ENCODE measurements around the gene NLRP4.

NLRP4 gene, protein sequence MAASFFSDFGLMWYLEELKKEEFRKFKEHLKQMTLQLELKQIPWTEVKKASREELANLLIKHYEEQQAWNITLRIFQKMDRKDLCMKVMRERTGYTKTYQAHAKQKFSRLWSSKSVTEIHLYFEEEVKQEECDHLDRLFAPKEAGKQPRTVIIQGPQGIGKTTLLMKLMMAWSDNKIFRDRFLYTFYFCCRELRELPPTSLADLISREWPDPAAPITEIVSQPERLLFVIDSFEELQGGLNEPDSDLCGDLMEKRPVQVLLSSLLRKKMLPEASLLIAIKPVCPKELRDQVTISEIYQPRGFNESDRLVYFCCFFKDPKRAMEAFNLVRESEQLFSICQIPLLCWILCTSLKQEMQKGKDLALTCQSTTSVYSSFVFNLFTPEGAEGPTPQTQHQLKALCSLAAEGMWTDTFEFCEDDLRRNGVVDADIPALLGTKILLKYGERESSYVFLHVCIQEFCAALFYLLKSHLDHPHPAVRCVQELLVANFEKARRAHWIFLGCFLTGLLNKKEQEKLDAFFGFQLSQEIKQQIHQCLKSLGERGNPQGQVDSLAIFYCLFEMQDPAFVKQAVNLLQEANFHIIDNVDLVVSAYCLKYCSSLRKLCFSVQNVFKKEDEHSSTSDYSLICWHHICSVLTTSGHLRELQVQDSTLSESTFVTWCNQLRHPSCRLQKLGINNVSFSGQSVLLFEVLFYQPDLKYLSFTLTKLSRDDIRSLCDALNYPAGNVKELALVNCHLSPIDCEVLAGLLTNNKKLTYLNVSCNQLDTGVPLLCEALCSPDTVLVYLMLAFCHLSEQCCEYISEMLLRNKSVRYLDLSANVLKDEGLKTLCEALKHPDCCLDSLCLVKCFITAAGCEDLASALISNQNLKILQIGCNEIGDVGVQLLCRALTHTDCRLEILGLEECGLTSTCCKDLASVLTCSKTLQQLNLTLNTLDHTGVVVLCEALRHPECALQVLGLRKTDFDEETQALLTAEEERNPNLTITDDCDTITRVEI

DNA sequence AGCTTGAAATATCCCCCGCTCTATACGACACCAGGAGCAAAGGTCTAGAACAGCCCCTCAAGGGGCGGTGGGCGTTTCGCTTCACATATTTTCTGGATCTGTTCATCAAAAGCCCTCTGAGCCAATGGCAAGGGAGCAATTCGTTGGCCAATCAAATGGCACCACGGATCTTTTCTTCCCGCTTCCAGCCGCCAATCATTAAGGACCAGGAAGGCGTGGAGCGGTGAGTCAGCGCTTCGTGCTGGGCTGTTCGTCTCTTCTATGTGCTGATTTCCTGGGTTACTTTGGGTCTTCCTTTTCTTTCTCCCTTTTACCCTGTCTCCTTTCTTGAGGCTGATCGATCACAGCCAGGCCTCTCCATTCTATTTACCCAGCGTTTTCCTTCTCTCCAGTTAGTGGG is at the start of gene NLRP4:
Gene NLRP4 (plus strand): TSS at position 201 of the 400 bp plus-strand sequence. CDS start 15,541 bp downstream, outside the sequence.
- DNase-seq = no peak
- in situ Hi-C loops (cut with MboI; ENCODE audit: low pct_unique_long_range_greater_than_20kb, low sequenced_read_pairs) = no loop called here

DNA sequence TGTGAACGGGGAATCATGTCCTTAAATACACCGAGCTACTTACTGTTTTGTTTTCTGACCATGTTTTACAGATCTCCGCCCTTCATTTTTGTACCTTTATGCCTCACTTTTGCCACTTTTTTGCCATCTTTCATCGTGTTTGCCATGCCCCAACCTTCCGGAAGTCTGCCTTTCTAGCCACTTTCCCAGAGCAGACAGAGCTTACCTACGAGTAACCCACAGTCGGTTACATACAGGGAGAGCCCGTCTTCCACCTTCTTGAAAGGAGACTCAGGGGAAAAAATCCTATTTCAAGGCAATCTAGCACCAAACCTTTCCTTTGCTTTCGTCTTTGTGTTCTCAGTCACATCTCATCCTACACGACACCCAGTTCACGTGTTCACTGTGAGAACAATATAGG is 41.3 kb upstream of the NLRP4 start:
- DNase-seq = no peak
- in situ Hi-C loops (cut with MboI; ENCODE audit: low pct_unique_long_range_greater_than_20kb, low sequenced_read_pairs) = no loop called here

DNA sequence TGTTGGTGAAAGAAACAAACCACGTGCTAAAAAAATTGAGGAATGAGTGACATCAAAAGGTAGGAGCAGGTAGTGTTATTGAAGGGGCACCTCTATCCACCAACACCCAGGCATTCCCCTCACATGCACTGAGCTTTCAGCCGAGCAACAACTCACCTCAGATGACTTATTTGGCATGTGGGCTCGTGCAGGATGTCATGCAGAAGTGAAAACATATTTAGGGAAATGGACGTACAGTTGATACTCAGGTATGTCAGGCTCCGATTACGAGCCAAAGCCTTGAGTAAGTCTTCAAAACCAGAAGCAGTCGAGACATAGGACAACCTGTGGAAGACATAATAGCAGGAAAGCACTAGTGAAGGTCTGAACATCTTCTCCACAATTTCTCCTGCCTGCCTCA is 34.9 kb upstream of the NLRP4 start:
- in situ Hi-C loops (cut with MboI; ENCODE audit: low pct_unique_long_range_greater_than_20kb, low sequenced_read_pairs) = no loop called here
- no peak for DNase-seq

DNA sequence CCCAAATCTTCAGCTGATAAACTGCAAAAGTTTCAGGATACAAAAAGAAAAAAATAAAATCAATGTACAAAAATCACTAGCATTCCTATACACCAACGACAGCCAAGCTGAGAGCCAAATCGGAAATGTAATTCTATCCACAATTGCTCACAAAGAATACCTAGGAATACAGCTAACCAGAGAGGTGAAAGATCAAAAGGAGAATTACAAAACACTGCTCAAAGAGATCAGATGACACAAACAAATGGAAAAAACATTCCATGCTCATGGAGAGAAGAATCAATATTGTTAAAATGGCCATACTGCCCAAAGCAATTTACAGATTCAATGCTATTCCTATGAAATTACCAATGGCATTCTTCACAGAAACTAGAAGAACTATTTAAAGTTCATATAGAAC is 34.1 kb upstream of the NLRP4 start:
- in situ Hi-C loops (cut with MboI; ENCODE audit: low pct_unique_long_range_greater_than_20kb, low sequenced_read_pairs) = no loop called here
- no peak for DNase-seq

DNA sequence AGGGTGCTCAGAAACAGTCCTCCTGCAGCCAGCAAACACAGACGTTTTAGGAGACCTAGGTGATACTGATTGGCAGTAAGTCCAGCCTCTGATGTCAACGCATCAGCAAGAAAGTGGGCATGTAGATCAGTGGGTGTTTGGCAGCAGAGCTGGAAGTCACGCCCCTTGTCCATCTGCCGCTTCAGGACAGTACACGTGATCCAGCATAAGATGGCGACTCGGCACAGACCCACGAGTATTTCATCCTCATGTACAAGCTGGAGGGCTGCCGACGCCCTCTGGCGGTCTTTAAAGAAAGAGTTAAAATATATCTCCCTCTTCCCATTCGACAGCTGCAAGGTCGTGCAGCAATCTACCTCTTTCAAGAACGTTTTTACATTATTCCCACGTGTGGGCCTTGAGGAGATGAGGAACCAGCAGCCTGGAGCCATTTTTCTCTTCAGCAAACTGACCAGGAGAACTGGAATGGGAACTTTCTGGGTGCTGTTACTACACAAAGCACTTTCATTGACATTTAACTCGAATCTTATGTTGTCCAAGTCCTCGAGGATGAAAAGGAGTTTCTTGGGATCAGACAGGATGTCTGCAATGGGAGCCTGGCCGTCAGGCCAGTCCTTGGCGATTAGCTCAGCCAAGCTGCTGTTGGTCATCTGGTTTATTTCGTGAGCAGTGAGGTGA is 26.8 kb upstream of the NLRP4 start:
- DNase-seq = peak; percentile 91
- in situ Hi-C loops (cut with MboI; ENCODE audit: low pct_unique_long_range_greater_than_20kb, low sequenced_read_pairs) = no loop called here

DNA sequence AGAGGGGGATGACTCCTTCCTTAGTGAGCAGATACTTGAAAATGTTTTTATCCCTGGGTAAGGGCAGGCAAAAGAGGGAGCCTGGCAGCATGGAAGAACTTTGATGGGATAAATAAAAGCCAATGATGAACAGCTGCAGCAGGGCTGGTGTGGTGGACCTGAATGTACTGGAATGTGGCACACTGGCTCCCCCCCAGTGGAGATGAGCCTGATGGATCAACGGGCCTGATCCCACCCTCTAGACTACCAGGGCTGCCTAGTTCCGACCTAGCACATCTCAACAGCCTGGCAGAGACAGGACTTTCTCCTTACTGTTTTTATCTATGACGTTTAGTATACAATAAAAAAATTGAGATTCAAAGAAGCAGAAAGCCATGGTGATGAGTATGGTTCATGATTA is 25.0 kb upstream of the NLRP4 start:
- no peak for DNase-seq
- in situ Hi-C loops (cut with MboI; ENCODE audit: low pct_unique_long_range_greater_than_20kb, low sequenced_read_pairs) = no loop called here

DNA sequence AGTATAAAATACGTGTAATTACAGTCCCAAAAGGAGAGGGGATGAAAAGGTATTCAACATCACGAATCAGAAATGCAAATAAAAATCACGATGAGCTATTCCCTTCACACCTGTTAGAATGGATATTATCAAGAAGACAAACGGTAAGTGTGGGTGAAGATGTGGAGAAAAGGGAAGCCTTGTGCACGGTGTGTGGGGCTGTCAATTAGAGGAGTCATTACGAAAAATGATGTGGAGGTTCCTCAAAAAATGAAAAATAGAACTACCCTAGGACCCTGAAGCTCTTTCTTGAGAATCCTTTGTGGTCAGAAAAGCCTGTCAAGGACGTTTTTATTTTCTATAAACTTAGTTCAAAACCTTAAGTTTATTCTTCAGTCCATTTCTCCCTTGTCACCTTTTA is 23.9 kb upstream of the NLRP4 start:
- in situ Hi-C loops (cut with MboI; ENCODE audit: low pct_unique_long_range_greater_than_20kb, low sequenced_read_pairs) = no loop called here
- DNase-seq = peak; percentile 4

DNA sequence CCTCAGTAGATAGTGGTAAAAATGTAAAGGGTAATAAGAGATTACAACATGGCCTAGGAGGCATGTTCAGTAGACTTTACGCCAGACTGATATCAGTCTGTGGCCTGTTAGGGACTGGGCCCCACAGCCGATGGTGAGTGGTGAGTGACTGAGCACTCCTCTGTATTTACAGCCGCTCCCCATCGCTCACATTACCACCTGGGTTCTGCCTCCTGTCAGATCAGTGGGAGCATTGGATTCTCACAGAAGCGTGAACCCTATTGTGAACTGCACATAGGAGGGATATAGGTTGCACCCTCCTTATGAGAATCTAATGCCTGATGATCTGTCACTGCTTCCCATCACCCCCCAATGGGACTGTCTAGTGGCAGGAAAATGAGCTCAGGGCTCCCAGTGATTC is 22.4 kb upstream of the NLRP4 start:
- in situ Hi-C loops (cut with MboI; ENCODE audit: low pct_unique_long_range_greater_than_20kb, low sequenced_read_pairs) = no loop called here
- no peak for DNase-seq

DNA sequence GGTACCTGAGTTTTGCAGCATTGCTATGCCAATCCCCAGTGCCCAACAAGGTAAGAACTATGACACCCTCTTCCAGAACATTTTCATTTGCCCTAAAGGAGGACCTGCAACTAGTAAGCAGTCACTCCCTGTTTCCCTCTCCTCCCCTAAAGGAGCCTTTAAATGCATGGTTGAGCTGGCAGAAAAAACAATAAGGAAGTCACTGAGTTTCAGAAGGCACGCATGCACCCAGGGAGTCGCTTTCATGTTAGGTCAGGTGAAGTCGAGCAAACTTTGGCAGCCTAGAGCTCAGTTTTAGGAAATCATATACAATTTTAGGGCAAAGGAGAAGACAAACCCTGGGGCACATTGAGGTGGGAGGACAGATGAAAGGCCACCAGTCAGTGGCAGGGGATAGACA is 16.3 kb upstream of the NLRP4 start:
- in situ Hi-C loops (cut with MboI; ENCODE audit: low pct_unique_long_range_greater_than_20kb, low sequenced_read_pairs) = no loop called here
- DNase-seq = no peak

DNA sequence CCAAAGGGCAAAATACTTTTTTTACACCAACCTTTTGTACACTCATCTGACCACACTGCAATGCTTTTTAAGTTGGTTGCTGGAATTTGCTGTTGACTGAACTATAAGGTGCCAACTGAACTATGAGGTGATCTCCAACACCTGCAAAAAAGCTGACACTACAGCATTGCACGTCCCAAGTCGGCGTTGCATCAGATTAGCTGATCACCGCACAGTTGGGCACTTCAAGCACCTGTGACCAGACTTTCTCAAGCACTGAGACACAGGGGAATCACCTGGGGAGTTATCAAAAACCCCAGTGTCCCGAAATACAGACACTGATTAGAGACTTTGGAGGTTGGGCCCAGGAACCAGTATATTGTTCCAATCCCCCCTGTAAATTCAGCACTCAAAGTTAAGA is 5.7 kb upstream of the NLRP4 start:
- in situ Hi-C loops (cut with MboI; ENCODE audit: low pct_unique_long_range_greater_than_20kb, low sequenced_read_pairs) = no loop called here
- DNase-seq = no peak

DNA sequence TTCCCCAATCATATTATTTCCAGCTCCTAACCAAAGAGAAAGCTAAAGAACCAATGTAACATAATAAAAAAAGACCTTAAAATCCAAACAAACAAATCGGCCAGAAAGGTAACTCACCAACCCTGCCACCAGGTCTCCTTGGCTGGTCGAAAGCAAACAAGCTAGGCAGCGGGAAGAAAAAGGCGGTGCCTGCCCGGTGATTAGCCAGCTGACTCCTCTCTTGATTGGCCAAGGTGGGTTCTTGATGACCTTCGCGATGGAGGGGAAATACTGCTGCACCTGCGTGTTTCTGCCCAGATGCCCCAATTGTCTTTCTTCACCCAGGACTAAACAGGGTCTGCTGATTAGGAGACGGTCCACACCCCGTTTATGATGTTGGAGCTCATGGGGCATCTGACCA is 4.5 kb upstream of the NLRP4 start, which contains the start of gene NLRP11:
Gene NLRP11 (minus strand): TSS at position 154 of the 400 bp plus-strand sequence. CDS start 13,825 bp downstream, outside the sequence.
- in situ Hi-C loops (cut with MboI; ENCODE audit: low pct_unique_long_range_greater_than_20kb, low sequenced_read_pairs) = no loop called here
- DNase-seq = no peak

DNA sequence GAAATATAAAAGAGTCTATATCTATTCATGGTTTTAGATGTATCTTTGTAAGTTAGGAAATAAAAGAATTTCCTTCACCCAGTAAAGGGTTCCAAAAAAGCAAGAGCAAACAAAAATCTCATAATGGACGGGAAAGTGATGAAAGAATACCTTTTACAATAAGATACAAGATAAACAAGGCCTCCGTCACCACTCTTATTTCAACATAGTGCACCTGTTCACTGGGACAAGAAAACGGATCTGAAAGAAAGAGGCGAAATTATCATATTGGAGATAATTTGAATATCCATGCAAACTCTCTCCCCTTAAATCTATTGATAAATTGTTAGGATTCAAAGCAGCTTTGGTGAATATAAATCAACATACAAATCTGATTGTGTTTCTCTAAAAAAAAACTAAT is 3.7 kb upstream of the NLRP4 start:
- in situ Hi-C loops (cut with MboI; ENCODE audit: low pct_unique_long_range_greater_than_20kb, low sequenced_read_pairs) = no loop called here
- no peak for DNase-seq

DNA sequence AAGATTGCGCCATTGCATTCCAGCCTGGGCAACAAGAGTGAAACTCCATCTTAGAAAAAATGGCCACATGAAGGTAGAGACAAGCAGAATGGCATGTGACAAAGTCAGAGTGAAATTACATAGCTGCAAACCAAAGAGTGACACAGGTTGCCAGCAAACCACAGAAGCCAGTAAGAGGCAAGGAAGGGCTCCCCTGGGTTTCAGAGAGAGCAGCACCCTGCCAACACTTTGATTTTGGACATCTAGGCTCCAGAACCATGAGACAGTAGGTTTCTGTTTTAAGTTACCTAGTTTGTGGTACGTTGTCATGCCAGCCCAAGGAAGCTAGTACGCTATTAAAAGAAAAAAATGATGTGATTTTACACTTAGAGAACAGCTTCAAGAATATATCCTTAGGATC is 1.9 kb downstream of the NLRP4 start:
- no peak for DNase-seq
- in situ Hi-C loops (cut with MboI; ENCODE audit: low pct_unique_long_range_greater_than_20kb, low sequenced_read_pairs) = no loop called here

DNA sequence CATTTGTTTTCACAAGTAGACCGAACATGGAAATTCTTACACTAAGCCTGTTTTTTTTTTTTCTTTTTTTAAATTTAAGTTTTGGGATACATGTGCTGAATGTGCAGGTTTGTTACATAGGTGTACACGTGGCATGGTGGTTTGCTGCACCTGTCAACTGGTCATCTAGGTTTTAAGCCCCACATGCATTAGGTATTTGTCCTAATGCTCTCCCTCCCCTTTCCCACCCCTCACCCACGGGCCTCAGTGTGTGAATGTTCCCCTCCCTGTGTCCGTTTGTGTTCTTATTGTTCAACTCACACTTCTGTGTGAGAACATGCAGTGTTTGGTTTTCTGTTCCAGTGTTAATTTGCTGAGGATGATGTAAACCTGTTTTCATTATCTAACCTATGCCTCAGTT is 2.6 kb downstream of the NLRP4 start:
- in situ Hi-C loops (cut with MboI; ENCODE audit: low pct_unique_long_range_greater_than_20kb, low sequenced_read_pairs) = no loop called here
- DNase-seq = no peak

DNA sequence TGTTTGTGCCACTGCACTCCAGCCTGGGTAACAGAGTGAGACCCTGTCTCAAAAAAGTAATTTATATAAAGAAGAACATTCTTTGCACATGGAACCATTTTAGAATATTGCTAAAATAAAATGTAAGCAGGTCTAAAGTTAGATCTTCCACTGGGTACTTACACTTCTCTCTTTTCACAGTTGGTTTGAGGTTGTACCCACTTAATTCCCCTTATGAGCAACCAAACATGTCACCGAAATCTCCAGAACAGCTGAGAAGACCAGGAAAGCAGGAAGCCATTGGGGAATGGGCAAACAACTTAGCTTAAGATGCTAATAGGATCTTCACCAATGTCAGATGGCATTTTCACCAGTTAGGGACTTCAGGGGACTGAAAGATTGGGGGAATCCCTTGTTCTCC is 18.8 kb downstream of the NLRP4 start:
- in situ Hi-C loops (cut with MboI; ENCODE audit: low pct_unique_long_range_greater_than_20kb, low sequenced_read_pairs) = no loop called here
- no peak for DNase-seq

DNA sequence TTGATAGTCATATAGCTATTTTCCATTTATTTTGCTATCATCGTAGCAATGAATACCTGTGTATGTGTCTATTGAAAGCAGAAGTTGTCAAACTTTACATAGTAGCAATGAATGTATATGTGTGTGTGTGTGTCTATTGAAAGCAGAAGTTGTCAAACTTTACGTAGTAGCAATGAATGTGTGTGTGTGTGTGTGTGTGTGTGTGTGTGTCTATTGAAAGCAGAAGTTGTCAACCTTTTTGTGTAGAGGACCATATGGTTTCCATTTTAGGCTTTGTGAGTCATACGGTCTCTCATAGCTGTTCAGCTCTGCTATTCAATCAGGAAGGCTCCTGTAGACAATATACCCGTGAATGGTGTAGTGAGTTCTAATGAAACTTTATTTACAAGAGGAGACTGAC is 20.8 kb downstream of the NLRP4 start:
- no peak for DNase-seq
- in situ Hi-C loops (cut with MboI; ENCODE audit: low pct_unique_long_range_greater_than_20kb, low sequenced_read_pairs) = no loop called here

DNA sequence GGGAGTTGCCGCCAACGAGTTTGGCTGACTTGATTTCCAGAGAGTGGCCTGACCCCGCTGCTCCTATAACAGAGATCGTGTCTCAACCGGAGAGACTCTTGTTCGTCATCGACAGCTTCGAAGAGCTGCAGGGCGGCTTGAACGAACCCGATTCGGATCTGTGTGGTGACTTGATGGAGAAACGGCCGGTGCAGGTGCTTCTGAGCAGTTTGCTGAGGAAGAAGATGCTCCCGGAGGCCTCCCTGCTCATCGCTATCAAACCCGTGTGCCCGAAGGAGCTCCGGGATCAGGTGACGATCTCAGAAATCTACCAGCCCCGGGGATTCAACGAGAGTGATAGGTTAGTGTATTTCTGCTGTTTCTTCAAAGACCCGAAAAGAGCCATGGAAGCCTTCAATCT is 21.6 kb downstream of the NLRP4 start:
- in situ Hi-C loops (cut with MboI; ENCODE audit: low pct_unique_long_range_greater_than_20kb, low sequenced_read_pairs) = no loop called here
- no peak for DNase-seq

DNA sequence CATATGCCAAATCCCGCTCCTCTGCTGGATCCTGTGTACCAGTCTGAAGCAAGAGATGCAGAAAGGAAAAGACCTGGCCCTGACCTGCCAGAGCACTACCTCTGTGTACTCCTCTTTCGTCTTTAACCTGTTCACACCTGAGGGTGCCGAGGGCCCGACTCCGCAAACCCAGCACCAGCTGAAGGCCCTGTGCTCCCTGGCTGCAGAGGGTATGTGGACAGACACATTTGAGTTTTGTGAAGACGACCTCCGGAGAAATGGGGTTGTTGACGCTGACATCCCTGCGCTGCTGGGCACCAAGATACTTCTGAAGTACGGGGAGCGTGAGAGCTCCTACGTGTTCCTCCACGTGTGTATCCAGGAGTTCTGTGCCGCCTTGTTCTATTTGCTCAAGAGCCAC is 22.1 kb downstream of the NLRP4 start:
- DNase-seq = no peak
- in situ Hi-C loops (cut with MboI; ENCODE audit: low pct_unique_long_range_greater_than_20kb, low sequenced_read_pairs) = no loop called here

DNA sequence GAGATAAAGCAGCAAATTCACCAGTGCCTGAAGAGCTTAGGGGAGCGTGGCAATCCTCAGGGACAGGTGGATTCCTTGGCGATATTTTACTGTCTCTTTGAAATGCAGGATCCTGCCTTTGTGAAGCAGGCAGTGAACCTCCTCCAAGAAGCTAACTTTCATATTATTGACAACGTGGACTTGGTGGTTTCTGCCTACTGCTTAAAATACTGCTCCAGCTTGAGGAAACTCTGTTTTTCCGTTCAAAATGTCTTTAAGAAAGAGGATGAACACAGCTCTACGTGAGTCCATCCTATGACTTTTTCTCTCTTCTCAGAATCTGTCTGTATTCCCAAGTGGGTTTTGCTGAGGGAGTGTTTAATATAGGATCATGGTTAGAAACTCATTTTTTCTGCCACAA is 22.6 kb downstream of the NLRP4 start:
- DNase-seq = no peak
- in situ Hi-C loops (cut with MboI; ENCODE audit: low pct_unique_long_range_greater_than_20kb, low sequenced_read_pairs) = no loop called here

DNA sequence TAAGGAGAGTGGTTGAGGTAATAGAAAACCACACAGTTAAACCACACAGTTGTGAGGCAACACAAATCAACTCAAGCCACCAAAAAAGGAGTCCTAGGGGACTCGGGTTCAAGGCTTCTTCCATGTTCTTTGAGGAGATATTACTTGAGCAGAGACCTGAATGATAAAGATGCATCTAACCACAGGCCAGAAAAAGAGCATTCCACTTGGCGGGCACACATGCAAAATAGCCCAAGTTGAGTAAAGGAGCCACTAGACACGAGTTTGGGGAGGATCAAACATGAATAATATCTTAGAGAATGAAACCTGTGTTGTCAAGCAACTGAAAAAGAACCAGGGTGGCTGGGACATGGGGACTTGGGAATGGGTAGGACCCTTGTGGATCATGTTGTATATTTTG is 30.2 kb downstream of the NLRP4 start:
- in situ Hi-C loops (cut with MboI; ENCODE audit: low pct_unique_long_range_greater_than_20kb, low sequenced_read_pairs) = no loop called here
- no peak for DNase-seq
